ENCODE measurements around the gene MBP. TPM values are rescaled to one million over a fixed set of nuclear protein-coding genes. Genes with fewer than 3 reads are reported as not detected.

The MBP gene
- total and polyA plus RNA-seq, 10 donors, result 11.1 to 96.0 (median 70.8) TPM

GRCh38 chr18:77035380-77036187 is 97.0 kb downstream of the MBP start:
- Histone ChIP-seq H3K36me3 (peaks cover 0 to 42% (median 0%) of the 10 kb centered on the region in 6 donors), H3K27me3 (replicated peaks in 1 of 7) (no peaks in the 10 kb centered on the region), H3K27ac (peak overlapping the region in 3 of 8 donors; percentile 4 to 46 (median 41)), H3K9me3 (no peaks in the 10 kb centered on the region), H3K4me1 (peaks cover 3 to 68% (median 31%) of the 10 kb centered on the region in 6 donors), H3K4me3 (no peak overlapping the region)
- no peak for DNase-seq
- WGBS, 5 donors, result 72 to 81% (median 77%) methylated on average over 12 of the region's 12 CpGs
- intact Hi-C loops (cut with DNase I; ENCODE audit: low total_unique reads), result no loop called here
- TF ChIP-seq POLR2AphosphoS5 (IDR thresholded peaks at IDR 0.05) (no peak), CTCF (IDR thresholded peaks at IDR 0.05 in 8 of 11, conservative IDR thresholded peaks at IDR 0.05 in 3 of 11) (no peak), POLR2A (IDR thresholded peaks at IDR 0.05) (no peak)

GRCh38 chr18:77033575-77033974 is 99.0 kb downstream of the MBP start:
- no peak for TF ChIP-seq POLR2A (IDR thresholded peaks at IDR 0.05)
- no peak for TF ChIP-seq CTCF (IDR thresholded peaks at IDR 0.05 in 8 of 11, conservative IDR thresholded peaks at IDR 0.05 in 3 of 11)
- TF ChIP-seq POLR2AphosphoS5 (IDR thresholded peaks at IDR 0.05), result no peak
- intact Hi-C loops (cut with DNase I; ENCODE audit: low total_unique reads), result no loop called here
- Histone ChIP-seq H3K36me3 (peaks cover 0 to 52% (median 0%) of the 10 kb centered on the region in 6 donors), H3K9me3 (no peaks in the 10 kb centered on the region), H3K4me1 (peaks cover 0 to 54% (median 18%) of the 10 kb centered on the region in 6 donors), H3K27me3 (replicated peaks in 1 of 7) (no peaks in the 10 kb centered on the region), H3K4me3 (no peak overlapping the region), H3K27ac (no peak overlapping the region)
- DNase-seq, result no peak
- WGBS, 5 donors, result 92 to 100% (median 99%) methylated on average over 3 of the region's 3 CpGs

- H3K4me1 ChIP-seq, result peaks cover 0 to 42% (median 17%) of the 10 kb centered on the region in 6 donors
- DNase-seq, result no peak
- H3K27ac ChIP-seq, result peak overlapping the region in 2 of 8 donors; percentile 5 to 44
- H3K36me3 ChIP-seq, result peaks cover 0 to 46% (median 0%) of the 10 kb centered on the region in 6 donors
- no peaks in the 10 kb centered on the region for H3K9me3 ChIP-seq
- no peaks in the 10 kb centered on the region for H3K27me3 ChIP-seq (replicated peaks in 1 of 7)
- intact Hi-C loops (cut with DNase I; ENCODE audit: low total_unique reads), result no loop called here
- 41 to 65% (median 62%) methylated on average over 19 of the region's 19 CpGs for WGBS, 5 donors
- no peak for TF ChIP-seq CTCF (IDR thresholded peaks at IDR 0.05 in 8 of 11, conservative IDR thresholded peaks at IDR 0.05 in 3 of 11)
- peak in 1 of 3 donors; percentile 54 for TF ChIP-seq POLR2AphosphoS5 (IDR thresholded peaks at IDR 0.05)
- no peak overlapping the region for H3K4me3 ChIP-seq
These were observed 100.3 kb downstream of the MBP start for GRCh38 chr18:77032181-77032701.

- H3K36me3 ChIP-seq, result peaks cover 0 to 44% (median 0%) of the 10 kb centered on the region in 6 donors
- TF ChIP-seq POLR2AphosphoS5 (IDR thresholded peaks at IDR 0.05), result no peak
- TF ChIP-seq CTCF (IDR thresholded peaks at IDR 0.05 in 8 of 11, conservative IDR thresholded peaks at IDR 0.05 in 3 of 11), result no peak
- no peak for TF ChIP-seq POLR2A (IDR thresholded peaks at IDR 0.05)
- no peak overlapping the region for H3K4me3 ChIP-seq
- WGBS, 5 donors, result 92 to 95% (median 93%) methylated on average over 9 of the region's 9 CpGs
- intact Hi-C loops (cut with DNase I; ENCODE audit: low total_unique reads), result no loop called here
- H3K27ac ChIP-seq, result peak overlapping the region in 1 of 8 donors; percentile 44
- peaks cover 0 to 42% (median 17%) of the 10 kb centered on the region in 6 donors for H3K4me1 ChIP-seq
- H3K27me3 ChIP-seq (replicated peaks in 1 of 7), result no peaks in the 10 kb centered on the region
- no peaks in the 10 kb centered on the region for H3K9me3 ChIP-seq
- no peak for DNase-seq
These were observed 100.9 kb downstream of the MBP start for GRCh38 chr18:77031662-77032061.

Measured in spleen (tissue), 11 donors.